ENCODE results near the gene CDC42SE2.

The CDC42SE2 gene

DNA sequence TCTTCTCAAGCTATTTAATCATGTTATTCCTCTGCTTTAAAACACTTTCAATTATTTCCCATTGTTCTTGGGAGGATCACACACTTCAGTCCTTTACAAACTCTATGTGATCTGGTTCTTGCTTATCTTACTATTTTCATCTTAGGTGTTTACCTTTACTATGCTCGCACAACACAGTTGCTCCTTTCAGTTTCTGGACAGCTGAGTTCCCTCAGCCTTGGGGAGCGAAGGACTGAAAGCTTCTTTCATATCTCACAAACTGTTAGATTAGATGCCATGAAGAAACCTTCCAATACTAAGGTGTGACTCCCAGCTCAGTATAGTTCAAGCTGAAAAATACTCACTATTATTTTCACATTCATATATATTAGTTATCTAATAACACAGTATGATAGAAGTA is 117.9 kb downstream of the CDC42SE2 start:
- no peak for DNase-seq (ENCODE audit: low read depth)
- TF ChIP-seq, protein P1, sequence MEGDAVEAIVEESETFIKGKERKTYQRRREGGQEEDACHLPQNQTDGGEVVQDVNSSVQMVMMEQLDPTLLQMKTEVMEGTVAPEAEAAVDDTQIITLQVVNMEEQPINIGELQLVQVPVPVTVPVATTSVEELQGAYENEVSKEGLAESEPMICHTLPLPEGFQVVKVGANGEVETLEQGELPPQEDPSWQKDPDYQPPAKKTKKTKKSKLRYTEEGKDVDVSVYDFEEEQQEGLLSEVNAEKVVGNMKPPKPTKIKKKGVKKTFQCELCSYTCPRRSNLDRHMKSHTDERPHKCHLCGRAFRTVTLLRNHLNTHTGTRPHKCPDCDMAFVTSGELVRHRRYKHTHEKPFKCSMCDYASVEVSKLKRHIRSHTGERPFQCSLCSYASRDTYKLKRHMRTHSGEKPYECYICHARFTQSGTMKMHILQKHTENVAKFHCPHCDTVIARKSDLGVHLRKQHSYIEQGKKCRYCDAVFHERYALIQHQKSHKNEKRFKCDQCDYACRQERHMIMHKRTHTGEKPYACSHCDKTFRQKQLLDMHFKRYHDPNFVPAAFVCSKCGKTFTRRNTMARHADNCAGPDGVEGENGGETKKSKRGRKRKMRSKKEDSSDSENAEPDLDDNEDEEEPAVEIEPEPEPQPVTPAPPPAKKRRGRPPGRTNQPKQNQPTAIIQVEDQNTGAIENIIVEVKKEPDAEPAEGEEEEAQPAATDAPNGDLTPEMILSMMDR (conservative IDR thresholded peaks at IDR 0.05; ENCODE audit: low read depth, low read length), result no peak
- no peak overlapping the region for H3K4me3 ChIP-seq (ENCODE audit: low read depth, low read length)

DNA sequence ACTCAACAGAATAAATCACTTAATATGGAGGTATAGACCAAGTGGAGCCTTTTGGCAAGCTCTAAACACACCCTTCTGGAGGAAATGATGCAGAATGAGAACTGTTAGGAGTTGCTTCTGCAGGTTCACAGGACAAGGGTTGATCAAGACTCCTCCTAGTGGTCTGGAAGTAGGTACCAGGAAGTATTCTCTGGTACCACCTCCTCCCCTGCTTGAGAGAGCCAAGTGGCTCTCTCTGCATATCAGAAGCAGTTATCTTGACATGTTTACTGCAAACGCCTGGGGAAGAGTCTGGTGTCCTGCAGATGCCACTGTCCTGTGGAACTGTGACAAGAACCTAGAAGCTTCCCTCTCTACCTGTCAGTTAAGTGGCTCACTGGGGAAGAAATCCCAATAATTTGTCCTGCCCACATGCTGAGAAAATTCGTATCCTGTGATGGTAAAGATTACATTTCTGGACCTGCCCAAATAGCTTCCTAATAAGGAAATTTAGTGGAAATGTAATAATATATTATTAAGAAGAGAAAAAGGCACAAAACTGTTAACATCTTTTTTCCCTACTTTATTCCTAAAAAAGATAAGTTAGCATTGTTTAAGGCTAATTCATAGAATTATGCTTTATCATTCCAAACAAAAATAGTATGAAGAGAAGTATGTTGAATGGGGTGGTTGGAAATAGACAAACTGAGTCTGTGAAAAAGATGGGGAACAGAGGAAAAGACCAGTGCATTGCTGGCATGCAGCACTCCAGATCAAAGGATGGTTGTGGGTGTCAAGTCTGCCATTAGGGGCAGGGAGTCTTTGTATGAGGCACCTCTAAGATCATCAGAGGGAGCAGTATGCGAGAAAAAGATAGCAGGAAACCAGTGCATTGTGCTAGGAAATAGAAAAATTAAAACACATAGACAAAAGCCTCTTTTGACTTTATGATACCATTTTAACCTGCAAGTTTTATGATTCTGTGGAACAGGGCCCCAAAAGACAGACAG is 118.8 kb downstream of the CDC42SE2 start:
- peak; percentile 86 for DNase-seq (ENCODE audit: low read depth)
- no peak overlapping the region for H3K4me3 ChIP-seq (ENCODE audit: low read depth, low read length)
- TF ChIP-seq, protein P1 (conservative IDR thresholded peaks at IDR 0.05; ENCODE audit: low read depth, low read length), result peak; percentile 76

DNA sequence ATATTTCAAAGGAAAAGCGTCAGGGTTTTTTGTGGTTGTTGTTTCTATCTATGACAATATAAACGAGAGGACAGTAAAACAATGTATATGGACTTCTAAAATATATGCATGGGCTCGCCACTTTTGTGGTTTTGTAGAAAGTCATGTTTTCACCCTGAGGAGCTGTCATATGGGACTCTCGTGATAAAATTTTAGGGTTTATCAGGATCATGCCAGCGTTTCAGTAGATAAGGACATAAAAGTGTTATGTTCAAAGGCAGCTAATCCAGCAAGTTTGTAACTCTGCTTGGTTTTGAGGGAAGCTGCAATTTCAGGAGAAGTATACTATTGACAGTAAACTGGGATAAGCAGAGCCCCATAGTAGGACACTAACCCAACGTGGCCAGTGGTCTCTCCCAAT is 120.3 kb downstream of the CDC42SE2 start:
- H3K4me3 ChIP-seq (ENCODE audit: low read depth, low read length), result no peak overlapping the region
- no peak for DNase-seq (ENCODE audit: low read depth)
- TF ChIP-seq, protein P1 (conservative IDR thresholded peaks at IDR 0.05; ENCODE audit: low read depth, low read length), result no peak

DNA sequence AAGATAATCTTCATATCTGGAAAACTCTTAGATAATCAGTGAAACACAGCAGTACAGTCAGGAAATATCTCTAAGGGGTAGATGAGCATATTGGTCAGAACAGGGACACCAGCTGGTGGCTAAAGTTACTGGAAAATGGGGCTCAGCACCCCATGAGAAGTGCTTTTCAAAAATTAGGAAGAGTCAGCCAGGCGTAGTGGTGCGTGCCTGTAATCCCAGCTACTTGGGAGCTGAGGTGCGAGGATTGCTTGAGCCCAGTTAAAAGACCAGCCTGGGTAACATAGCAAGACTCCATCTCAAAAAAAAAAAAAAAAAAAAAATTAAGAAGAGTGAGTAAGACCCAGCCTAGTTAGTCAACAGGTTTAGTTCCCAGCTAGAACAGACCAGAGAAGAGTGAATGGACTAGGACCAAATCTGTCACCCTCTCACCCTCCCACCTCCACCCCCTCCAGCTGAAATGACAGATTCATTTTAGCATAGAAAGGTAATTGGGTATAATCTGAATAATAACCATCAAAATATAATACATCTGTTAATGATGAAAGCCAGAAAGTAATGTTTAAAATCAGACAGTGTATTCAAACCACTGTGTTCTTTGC is 120.9 kb downstream of the CDC42SE2 start:
- H3K4me3 ChIP-seq (ENCODE audit: low read depth, low read length), result no peak overlapping the region
- no peak for DNase-seq (ENCODE audit: low read depth)
- TF ChIP-seq, protein P1 (conservative IDR thresholded peaks at IDR 0.05; ENCODE audit: low read depth, low read length), result no peak

DNA sequence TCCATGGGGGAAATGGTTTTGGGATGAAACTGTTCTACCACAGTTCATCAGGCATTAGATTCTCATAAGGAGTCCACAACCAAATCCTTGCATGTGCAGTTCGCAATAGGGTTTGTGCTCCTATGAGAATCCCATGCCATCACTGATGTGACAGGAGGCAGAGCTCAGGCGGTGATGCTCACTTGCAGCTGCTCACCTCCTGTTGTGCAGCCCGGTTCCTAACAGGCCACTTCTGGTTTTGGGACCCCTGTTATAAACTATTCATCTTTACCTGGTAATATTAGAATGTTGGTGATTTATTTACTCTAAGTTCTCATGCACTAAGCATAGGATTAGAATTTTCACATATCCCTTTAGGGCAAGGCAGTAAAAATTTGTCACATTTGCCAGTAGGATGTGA is 122.3 kb downstream of the CDC42SE2 start:
- H3K4me3 ChIP-seq (ENCODE audit: low read depth, low read length), result no peak overlapping the region
- TF ChIP-seq, protein P1 (conservative IDR thresholded peaks at IDR 0.05; ENCODE audit: low read depth, low read length), result no peak
- DNase-seq (ENCODE audit: low read depth), result no peak

DNA sequence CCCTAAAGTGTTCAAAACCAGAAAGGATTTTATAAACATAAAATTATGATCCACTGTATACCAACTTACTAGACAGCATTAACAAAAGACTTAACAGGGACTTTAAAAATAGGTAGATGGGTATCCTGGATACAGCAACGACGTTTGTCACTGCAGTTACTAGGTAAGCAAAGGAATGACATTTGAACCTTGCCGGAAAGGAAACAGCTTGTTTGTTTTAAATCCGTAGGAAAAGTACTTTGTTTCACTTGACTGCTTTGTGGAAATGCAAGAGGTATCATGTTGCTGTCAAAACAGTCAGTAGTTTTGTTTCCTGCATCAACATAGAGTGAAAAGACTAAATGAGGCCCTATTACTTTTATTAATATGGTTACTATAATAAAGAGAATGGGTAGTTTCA is 122.9 kb downstream of the CDC42SE2 start:
- H3K4me3 ChIP-seq (ENCODE audit: low read depth, low read length), result no peak overlapping the region
- TF ChIP-seq, protein P1 (conservative IDR thresholded peaks at IDR 0.05; ENCODE audit: low read depth, low read length), result no peak
- DNase-seq (ENCODE audit: low read depth), result peak; percentile 49

Data from choroid plexus epithelial cell (primary cell).